HG02571 (cell line): Measurements from ENCODE around the gene TBC1D3G.
"Not testable (repeated sequence)": the region's sequence is repeated elsewhere in the genome, so short reads cannot be mapped to it uniquely, and the experiment has no call there.

Experiments
- ATAC-seq: cut with Tn5 transposase; IDR thresholded peaks from one replicate; pipeline ENCODE4 v1.9.1; 2021; ENCODE audit warnings: mild to moderate bottlenecking, moderate library complexity; ENCODE audit not compliant: unreplicated experiment

Gene TBC1D3G

DNA sequence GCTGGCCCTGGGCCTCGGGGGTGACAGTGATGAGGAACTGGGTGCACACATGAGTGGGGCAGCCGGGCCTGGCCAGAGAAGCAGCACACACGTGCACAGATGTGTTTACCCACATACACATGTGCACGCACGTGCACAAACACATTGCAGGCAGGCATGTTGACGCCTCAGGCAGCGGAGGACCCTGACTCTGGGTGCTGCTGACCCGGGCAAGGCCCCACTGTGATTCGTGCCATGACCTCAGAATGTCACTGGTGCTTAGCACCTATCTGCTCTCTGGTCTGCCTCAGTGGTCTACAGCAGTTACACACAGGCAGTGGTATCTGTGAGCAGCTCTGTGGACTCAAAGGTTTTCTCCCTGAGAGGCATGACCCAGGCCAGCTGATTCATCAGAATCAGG lies at the start of gene TBC1D3G:
Gene TBC1D3G (plus strand): TSS at position 301 of the 400 bp plus-strand sequence. CDS start 1,528 bp downstream, outside the sequence.
- ATAC-seq: not testable (repeated sequence)

GRCh38 chr17:36283256-36283655 lies 40.4 kb upstream of the TBC1D3G start:
- ATAC-seq: not testable (repeated sequence)

DNA sequence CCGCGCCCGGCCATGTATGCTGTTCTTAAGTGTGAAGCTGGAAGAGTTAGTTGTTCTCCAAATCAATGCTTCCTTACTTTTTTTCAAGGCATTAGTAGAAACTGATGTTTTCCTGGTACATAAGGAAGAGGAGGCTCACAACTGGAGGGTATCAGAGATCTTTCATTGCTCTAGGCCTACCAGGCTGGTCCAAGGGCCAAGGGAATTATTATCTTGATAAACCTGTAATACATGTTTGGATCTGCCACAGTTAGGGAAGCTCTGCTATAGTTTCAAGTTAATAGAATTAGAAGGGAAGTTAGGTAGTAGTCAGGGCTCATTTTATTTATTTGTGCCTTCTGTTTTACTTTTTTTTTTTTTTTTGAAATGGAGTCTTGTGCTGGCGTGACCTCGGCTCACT lies 39.5 kb upstream of the TBC1D3G start:
- ATAC-seq: not testable (repeated sequence)

DNA sequence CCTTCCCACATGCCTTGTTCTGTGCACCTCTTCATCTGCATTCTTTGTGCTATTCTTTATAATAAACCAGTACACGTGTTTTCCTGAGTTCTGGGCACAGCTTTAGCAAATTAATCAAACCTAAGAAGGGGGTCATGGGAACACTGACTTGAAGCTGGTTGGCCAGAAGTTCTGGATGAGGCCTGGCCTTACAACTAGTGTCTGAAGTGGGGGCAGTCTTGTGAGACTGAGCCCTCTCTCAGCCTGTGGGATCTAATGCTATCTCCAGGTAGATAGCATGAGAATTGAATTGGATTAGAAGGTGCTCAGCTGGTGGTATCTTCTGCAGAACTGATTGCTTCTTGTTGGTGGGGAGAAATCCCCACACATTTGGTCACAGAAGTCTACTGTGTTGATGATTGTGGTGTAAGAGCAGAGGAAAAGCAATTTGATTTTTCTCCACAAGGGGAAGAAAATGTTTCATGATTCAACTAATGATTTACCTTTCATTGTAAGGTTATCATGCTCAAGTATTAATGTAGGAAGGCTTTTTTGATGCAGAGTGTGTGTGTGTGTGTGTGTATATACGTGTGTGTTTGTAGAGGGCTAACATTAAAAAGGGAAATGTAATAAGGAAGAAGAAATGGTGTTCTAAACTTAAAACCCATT lies 33.6 kb upstream of the TBC1D3G start:
- not testable (repeated sequence) for ATAC-seq

- not testable (repeated sequence) for ATAC-seq
Observed at GRCh38 chr17:36295161-36295560, 28.5 kb upstream of the TBC1D3G start.

- not testable (repeated sequence) for ATAC-seq
Observed at GRCh38 chr17:36315736-36316135, 7.9 kb upstream of the TBC1D3G start.

DNA sequence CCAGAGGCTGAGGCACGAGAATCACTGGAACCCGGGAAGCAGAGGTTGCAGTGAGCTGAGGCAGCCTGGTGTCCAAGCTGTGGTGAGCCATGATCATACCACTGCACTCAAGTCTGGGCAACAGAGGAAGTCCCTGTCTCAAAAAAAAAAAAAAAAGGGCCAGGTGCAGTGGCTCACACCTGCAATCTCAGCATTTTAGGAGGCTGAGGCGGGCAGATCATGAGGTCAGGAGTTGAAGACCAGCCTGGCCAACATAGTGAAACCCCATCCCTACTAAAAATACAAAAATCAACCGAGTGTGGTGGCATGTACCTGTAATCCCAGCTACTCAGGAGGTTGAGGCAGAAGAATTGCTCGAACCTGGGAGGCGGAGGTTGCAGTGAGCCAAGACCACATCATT lies 38.8 kb downstream of the TBC1D3G start:
- ATAC-seq: not testable (repeated sequence)

- ATAC-seq: not testable (repeated sequence)
Observed at GRCh38 chr17:36375938-36376337, 52.3 kb downstream of the TBC1D3G start.
